ENCODE results near the gene HS3ST3A1. TPM values are rescaled to one million over a fixed set of nuclear protein-coding genes. Genes with fewer than 3 reads are reported as not detected.

HS3ST3A1 gene
- total RNA-seq, 1 experiment from 2014 or later = 47.6 TPM

GRCh38 chr17:13544292-13544691, 57.4 kb downstream of the HS3ST3A1 start:
- POLR2A ChIA-PET (ENCODE audit: unreplicated experiment) = no interaction called here
- DNase-seq (peak; percentile 87), ATAC-seq (no peak)
- intact Hi-C loops (cut with micrococcal nuclease) = no loop called here
- Histone ChIP-seq H3K36me3 (ENCODE audit: low read depth, low read length) (peaks cover 9% of the 10 kb centered on the region), H3K4me2 (ENCODE audit: low read length) (peak overlapping the region; percentile 50), H3K9me3 (ENCODE audit: low read length) (no peaks in the 10 kb centered on the region), H3K79me2 (ENCODE audit: low read length) (peaks cover 3% of the 10 kb centered on the region; the same call in 1 of the 2 replicates), H3K27ac (ENCODE audit: low read length) (peak overlapping the region; percentile 50), H3F3A (ENCODE audit: low read length, unreplicated experiment) (no peaks in the 10 kb centered on the region), H3K27me3 (ENCODE audit: low read length) (no peaks in the 10 kb centered on the region), H3K4me1 (ENCODE audit: insufficient read depth, low read length) (peaks cover 17% of the 10 kb centered on the region), H4K20me1 (ENCODE audit: low read length) (no peaks in the 10 kb centered on the region), H3K9ac (ENCODE audit: low read length) (no peak overlapping the region), H3K4me3 (ENCODE audit: low read length) (no peak overlapping the region), H3K9me2 (replicated peaks; ENCODE audit: low read length) (0 out of 2 replicates have a peak, but pooled peaks cover 3% of the 10 kb centered on the region), H2AFZ (ENCODE audit: low read length) (peak overlapping the region; percentile 46)
- CTCF ChIA-PET = no interaction called here
- no TSS peak for BruUV-seq (replicated peaks)
- TF ChIP-seq EZH2 (IDR thresholded peaks at IDR 0.05; ENCODE audit: low read length, unreplicated experiment) (no peak), EZH2phosphoT487 (IDR thresholded peaks at IDR 0.05; ENCODE audit: borderline replicate concordance, low read length) (no peak), CTCF (conservative IDR thresholded peaks at IDR 0.05; ENCODE audit: low read depth, low read length) (no peak)

GRCh38 chr17:13542636-13543035, 59.1 kb downstream of the HS3ST3A1 start:
- peaks cover 3% of the 10 kb centered on the region; the same call in 1 of the 2 replicates for H3K79me2 ChIP-seq (ENCODE audit: low read length)

More at GRCh38 chr17:13542636-13543035, 59.1 kb downstream of the HS3ST3A1 start:
- DNase-seq (no peak), ATAC-seq (no peak)
- peaks cover 17% of the 10 kb centered on the region for H3K4me1 ChIP-seq (ENCODE audit: insufficient read depth, low read length)
- no peaks in the 10 kb centered on the region for H3K9me3 ChIP-seq (ENCODE audit: low read length)
- peaks cover 15% of the 10 kb centered on the region for H3K36me3 ChIP-seq (ENCODE audit: low read depth, low read length)
- no peaks in the 10 kb centered on the region for H4K20me1 ChIP-seq (ENCODE audit: low read length)
- no peak overlapping the region for H3K4me3 ChIP-seq (ENCODE audit: low read length)
- no peaks in the 10 kb centered on the region for H3K27me3 ChIP-seq (ENCODE audit: low read length)
- H3K9me2 ChIP-seq (replicated peaks; ENCODE audit: low read length) = 0 out of 2 replicates have a peak, but pooled peaks cover 3% of the 10 kb centered on the region
- H2AFZ ChIP-seq (ENCODE audit: low read length) = no peak overlapping the region
- no peak overlapping the region for H3K27ac ChIP-seq (ENCODE audit: low read length)
- intact Hi-C loops (cut with micrococcal nuclease) = no loop called here
- ChIA-PET POLR2A (ENCODE audit: unreplicated experiment) (no interaction called here), CTCF (no interaction called here)
- H3F3A ChIP-seq (ENCODE audit: low read length, unreplicated experiment) = no peaks in the 10 kb centered on the region
- no peak overlapping the region for H3K9ac ChIP-seq (ENCODE audit: low read length)
- H3K4me2 ChIP-seq (ENCODE audit: low read length) = no peak overlapping the region
- no TSS peak for BruUV-seq (replicated peaks)
- TF ChIP-seq CTCF (conservative IDR thresholded peaks at IDR 0.05; ENCODE audit: low read depth, low read length) (no peak), EZH2 (IDR thresholded peaks at IDR 0.05; ENCODE audit: low read length, unreplicated experiment) (no peak), EZH2phosphoT487 (IDR thresholded peaks at IDR 0.05; ENCODE audit: borderline replicate concordance, low read length) (no peak)

Measured in PC-3 (cell line).